Peyer's patch (tissue), 4 donors: ENCODE data around the gene SPSB2.

ENCODE experiments used
- CTCF ChIP-seq, 6 experiments: fragments of 450-650 bp in 4 of 6; fragments of 200-600 bp in 2 of 6; sonication (generic) in 1 of 6; IDR thresholded peaks; one replicate each; pipeline ENCODE4 v1.5.1; 2017 to 2019; ENCODE audit warnings: antibody characterized with exemption in 6 of 6, mild to moderate bottlenecking in 3 of 6, moderate library complexity in 1 of 6
- POLR2A ChIP-seq, 2 donors: fragments of 450-650 bp; IDR thresholded peaks; one replicate each; pipeline ENCODE4 v1.5.1; 2017; ENCODE audit warnings: antibody characterized with exemption in 2 of 2, mild to moderate bottlenecking in 2 of 2, moderate library complexity in 2 of 2

- no peak for TF ChIP-seq POLR2A (IDR thresholded peaks at IDR 0.05)
- TF ChIP-seq CTCF (IDR thresholded peaks at IDR 0.05), result no peak
These were observed 39.2 kb upstream of the SPSB2 start for GRCh38 chr12:6912164-6912935.
